GM12878 (cell line): Measurements from ENCODE around the gene AFMID. TPM values are rescaled to one million over a fixed set of nuclear protein-coding genes. Genes with fewer than 3 reads are reported as not detected.

ENCODE experiments used
- BCL11A ChIP-seq: IDR thresholded peaks from 2 replicates; pipeline ENCODE4 v1.6.1; 2011; ENCODE audit warnings: low read depth, low read length
- CHD1 ChIP-seq: IDR thresholded peaks from 2 replicates; pipeline ENCODE4 v1.6.1; 2012; ENCODE audit warnings: low read depth, low read length, improper control_type of control experiment
- CTCF ChIP-seq, 3 experiments: IDR thresholded peaks in 2 of 3; conservative IDR thresholded peaks in 1 of 3; 2 replicates each; pipeline ENCODE4 v1.5.1; 2011; ENCODE audit warnings: low read depth in 3 of 3, low read length in 3 of 3, mild to moderate bottlenecking in 3 of 3, control low read depth in 2 of 3, moderate library complexity in 2 of 3, inconsistent platforms in 1 of 3, mixed read lengths in 1 of 3; ENCODE audit not compliant: control insufficient read depth in 2 of 3, insufficient read depth in 1 of 3; ENCODE audit errors: extremely low read depth in 1 of 3
- DPF2 ChIP-seq: fragments of 450-650 bp; IDR thresholded peaks from 2 replicates; pipeline ENCODE4 v1.6.1; 2017; ENCODE audit warnings: mild to moderate bottlenecking
- IRF4 ChIP-seq: IDR thresholded peaks from 2 replicates; pipeline ENCODE4 v1.6.1; 2011; ENCODE audit warnings: low read depth, low read length
- KLF5 ChIP-seq: fragments of 450-650 bp; IDR thresholded peaks from 2 replicates; pipeline ENCODE4 v1.6.1; 2014; ENCODE audit warnings: mild to moderate bottlenecking; ENCODE audit not compliant: partially characterized antibody
- MEF2A ChIP-seq: IDR thresholded peaks from 2 replicates; pipeline ENCODE4 v1.6.1; 2011; ENCODE audit warnings: low read depth, mild to moderate bottlenecking, low read length, moderate library complexity; ENCODE audit not compliant: insufficient read depth
- MEF2B ChIP-seq: fragments of 450-650 bp; IDR thresholded peaks from 2 replicates; pipeline ENCODE4 v1.6.1; 2018; ENCODE audit warnings: mild to moderate bottlenecking, moderate library complexity; ENCODE audit not compliant: partially characterized antibody, poor library complexity, severe bottlenecking
- MXI1 ChIP-seq: fragments of 150-350 bp; IDR thresholded peaks from 2 replicates; pipeline ENCODE4 v1.6.1; 2011; ENCODE audit warnings: low read depth, mild to moderate bottlenecking, inconsistent platforms, low read length, improper control_type of control experiment
- NFYA ChIP-seq: IDR thresholded peaks from 2 replicates; pipeline ENCODE4 v1.6.1; 2011; ENCODE audit warnings: low read depth, mild to moderate bottlenecking, low read length, improper control_type of control experiment, borderline replicate concordance
- SMAD5 ChIP-seq: IDR thresholded peaks from 2 replicates; pipeline ENCODE4 v1.6.1; 2016; ENCODE audit warnings: antibody characterized with exemption, low read depth
- SPI1 ChIP-seq: IDR thresholded peaks from 2 replicates; pipeline ENCODE4 v1.6.1; 2011; ENCODE audit warnings: low read depth, mild to moderate bottlenecking, low read length, moderate library complexity, borderline replicate concordance; ENCODE audit not compliant: insufficient read depth
- SREBF1 ChIP-seq: IDR thresholded peaks from 2 replicates; pipeline ENCODE4 v1.6.1; 2012; ENCODE audit warnings: mild to moderate bottlenecking, low read length
- STAT3 ChIP-seq: IDR thresholded peaks from 2 replicates; pipeline ENCODE4 v1.6.1; 2011; ENCODE audit warnings: low read depth, low read length, improper control_type of control experiment
- TAF1 ChIP-seq: IDR thresholded peaks from 2 replicates; pipeline ENCODE4 v1.6.1; 2011; ENCODE audit warnings: mild to moderate bottlenecking, low read depth, low read length, borderline replicate concordance
- ZNF384 ChIP-seq: IDR thresholded peaks from 2 replicates; pipeline ENCODE4 v1.6.1; 2012; ENCODE audit warnings: low read depth, mild to moderate bottlenecking, low read length, improper control_type of control experiment, borderline replicate concordance
- ZSCAN29 ChIP-seq: fragments of 450-650 bp; IDR thresholded peaks from 2 replicates; pipeline ENCODE4 v1.6.1; 2017; ENCODE audit warnings: mild to moderate bottlenecking, moderate library complexity
- polyA plus RNA-seq, 11 experiments: library from polyadenylated mRNA; depleted of rRNA in 4 of 11; unstranded in 6 of 11; stranded (reverse) in 5 of 11; fragments of >200 nt; fragmentation: Nextera tagmentation in 4 of 11; fragmentation: Illumina TruSeq in 1 of 11; extraction: Ambion mirVana in 4 of 11; extraction: Trizol in 1 of 11; gene quantifications; 1 replicate in 1 of 11; 2 replicates in 10 of 11; pipeline versions ENCODE4 v1.2.1 to v1.2.3, GENCODE V29; 2011 to 2016; ENCODE audit warnings: inconsistent platforms in 2 of 11, missing spikeins in 2 of 11, low read depth in 1 of 11
- total RNA-seq, 4 experiments: library from RNA; depleted of rRNA in 3 of 4; stranded (reverse); fragments of >200 nt in 3 of 4; fragmentation: Illumina TruSeq in 1 of 4; extraction: Trizol in 1 of 4; gene quantifications; 2 replicates each; pipeline versions ENCODE4 v1.2.1 to v1.2.3, GENCODE V29; 2013 to 2021
- TF ChIP-seq, protein P1 (sequence below): fragments of 450-650 bp; IDR thresholded peaks from 2 replicates; pipeline ENCODE4 v1.6.1; 2018; ENCODE audit warnings: mild to moderate bottlenecking, low read depth, moderate library complexity; ENCODE audit not compliant: partially characterized antibody
- TF ChIP-seq, protein P2 (sequence below): fragments of 450-650 bp; IDR thresholded peaks from 2 replicates; pipeline ENCODE4 v1.6.1; 2016; ENCODE audit warnings: mild to moderate bottlenecking, moderate library complexity, borderline replicate concordance
- TF ChIP-seq, protein P3 (sequence below): fragments of 450-650 bp; IDR thresholded peaks from 2 replicates; pipeline ENCODE4 v1.6.1; 2016; ENCODE audit warnings: mild to moderate bottlenecking

The AFMID gene
- total and polyA plus RNA-seq, 10 of the 15 experiments (the other 5 are each of a cell fraction or from before 2014, with no cell fraction given), result 36.1 to 98.8 (median 51.6) TPM

DNA sequence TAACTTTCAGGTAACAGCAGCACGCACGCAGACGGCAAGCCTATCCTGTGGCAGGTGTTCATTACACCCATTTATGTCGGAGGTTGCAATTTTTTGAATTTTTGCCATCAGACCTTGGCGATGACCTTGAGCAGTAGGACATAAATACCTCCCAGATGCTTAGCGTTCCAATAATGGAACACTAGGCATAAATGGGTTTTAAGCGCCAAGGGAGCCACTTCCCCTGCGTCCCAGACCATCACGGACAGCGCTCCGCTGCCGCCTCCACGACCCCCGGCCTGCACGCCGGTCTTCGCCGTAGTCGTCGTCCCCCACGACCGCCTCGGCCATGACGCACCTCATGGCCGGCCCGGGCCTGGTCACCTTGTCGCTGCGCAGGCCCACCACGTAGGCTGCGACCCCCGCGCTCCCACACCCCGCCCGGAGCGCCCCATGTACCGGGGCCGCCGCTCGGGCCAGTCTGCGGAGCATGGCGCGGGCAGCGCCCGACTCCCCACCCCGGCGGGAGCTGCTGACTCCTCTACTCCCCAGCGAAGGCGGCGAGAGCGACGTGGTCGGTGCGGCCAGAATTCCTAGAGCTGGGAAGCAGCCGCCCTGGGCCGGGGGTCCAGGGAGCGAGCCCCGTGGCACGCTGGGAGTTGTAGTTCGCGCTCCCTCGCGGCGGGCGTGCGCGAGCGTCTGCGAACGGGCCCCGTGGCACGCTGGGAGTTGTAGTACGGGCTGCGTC, 66.9 kb downstream of the AFMID start (continued):
- TF ChIP-seq, protein P1, sequence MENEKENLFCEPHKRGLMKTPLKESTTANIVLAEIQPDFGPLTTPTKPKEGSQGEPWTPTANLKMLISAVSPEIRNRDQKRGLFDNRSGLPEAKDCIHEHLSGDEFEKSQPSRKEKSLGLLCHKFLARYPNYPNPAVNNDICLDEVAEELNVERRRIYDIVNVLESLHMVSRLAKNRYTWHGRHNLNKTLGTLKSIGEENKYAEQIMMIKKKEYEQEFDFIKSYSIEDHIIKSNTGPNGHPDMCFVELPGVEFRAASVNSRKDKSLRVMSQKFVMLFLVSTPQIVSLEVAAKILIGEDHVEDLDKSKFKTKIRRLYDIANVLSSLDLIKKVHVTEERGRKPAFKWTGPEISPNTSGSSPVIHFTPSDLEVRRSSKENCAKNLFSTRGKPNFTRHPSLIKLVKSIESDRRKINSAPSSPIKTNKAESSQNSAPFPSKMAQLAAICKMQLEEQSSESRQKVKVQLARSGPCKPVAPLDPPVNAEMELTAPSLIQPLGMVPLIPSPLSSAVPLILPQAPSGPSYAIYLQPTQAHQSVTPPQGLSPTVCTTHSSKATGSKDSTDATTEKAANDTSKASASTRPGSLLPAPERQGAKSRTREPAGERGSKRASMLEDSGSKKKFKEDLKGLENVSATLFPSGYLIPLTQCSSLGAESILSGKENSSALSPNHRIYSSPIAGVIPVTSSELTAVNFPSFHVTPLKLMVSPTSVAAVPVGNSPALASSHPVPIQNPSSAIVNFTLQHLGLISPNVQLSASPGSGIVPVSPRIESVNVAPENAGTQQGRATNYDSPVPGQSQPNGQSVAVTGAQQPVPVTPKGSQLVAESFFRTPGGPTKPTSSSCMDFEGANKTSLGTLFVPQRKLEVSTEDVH, result no peak
- TF ChIP-seq BCL11A, result no peak
- TF ChIP-seq MXI1, result no peak
- TF ChIP-seq MEF2B, result peak; percentile 51
- no peak for TF ChIP-seq MEF2A
- TF ChIP-seq, protein P2, sequence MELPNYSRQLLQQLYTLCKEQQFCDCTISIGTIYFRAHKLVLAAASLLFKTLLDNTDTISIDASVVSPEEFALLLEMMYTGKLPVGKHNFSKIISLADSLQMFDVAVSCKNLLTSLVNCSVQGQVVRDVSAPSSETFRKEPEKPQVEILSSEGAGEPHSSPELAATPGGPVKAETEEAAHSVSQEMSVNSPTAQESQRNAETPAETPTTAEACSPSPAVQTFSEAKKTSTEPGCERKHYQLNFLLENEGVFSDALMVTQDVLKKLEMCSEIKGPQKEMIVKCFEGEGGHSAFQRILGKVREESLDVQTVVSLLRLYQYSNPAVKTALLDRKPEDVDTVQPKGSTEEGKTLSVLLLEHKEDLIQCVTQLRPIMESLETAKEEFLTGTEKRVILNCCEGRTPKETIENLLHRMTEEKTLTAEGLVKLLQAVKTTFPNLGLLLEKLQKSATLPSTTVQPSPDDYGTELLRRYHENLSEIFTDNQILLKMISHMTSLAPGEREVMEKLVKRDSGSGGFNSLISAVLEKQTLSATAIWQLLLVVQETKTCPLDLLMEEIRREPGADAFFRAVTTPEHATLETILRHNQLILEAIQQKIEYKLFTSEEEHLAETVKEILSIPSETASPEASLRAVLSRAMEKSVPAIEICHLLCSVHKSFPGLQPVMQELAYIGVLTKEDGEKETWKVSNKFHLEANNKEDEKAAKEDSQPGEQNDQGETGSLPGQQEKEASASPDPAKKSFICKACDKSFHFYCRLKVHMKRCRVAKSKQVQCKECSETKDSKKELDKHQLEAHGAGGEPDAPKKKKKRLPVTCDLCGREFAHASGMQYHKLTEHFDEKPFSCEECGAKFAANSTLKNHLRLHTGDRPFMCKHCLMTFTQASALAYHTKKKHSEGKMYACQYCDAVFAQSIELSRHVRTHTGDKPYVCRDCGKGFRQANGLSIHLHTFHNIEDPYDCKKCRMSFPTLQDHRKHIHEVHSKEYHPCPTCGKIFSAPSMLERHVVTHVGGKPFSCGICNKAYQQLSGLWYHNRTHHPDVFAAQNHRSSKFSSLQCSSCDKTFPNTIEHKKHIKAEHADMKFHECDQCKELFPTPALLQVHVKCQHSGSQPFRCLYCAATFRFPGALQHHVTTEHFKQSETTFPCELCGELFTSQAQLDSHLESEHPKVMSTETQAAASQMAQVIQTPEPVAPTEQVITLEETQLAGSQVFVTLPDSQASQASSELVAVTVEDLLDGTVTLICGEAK, result no peak; the same call in 1 of the 2 replicates
- no peak for TF ChIP-seq IRF4
- no peak for TF ChIP-seq CHD1
- TF ChIP-seq SREBF1, result peak; percentile 82
- no peak for TF ChIP-seq ZNF384
- peak; percentile 54 for TF ChIP-seq KLF5
- no peak; the same call in none of the 2 replicates for TF ChIP-seq DPF2
- TF ChIP-seq TAF1, result no peak
- no peak for TF ChIP-seq STAT3
- no peak for TF ChIP-seq ZSCAN29
- TF ChIP-seq, protein P3, sequence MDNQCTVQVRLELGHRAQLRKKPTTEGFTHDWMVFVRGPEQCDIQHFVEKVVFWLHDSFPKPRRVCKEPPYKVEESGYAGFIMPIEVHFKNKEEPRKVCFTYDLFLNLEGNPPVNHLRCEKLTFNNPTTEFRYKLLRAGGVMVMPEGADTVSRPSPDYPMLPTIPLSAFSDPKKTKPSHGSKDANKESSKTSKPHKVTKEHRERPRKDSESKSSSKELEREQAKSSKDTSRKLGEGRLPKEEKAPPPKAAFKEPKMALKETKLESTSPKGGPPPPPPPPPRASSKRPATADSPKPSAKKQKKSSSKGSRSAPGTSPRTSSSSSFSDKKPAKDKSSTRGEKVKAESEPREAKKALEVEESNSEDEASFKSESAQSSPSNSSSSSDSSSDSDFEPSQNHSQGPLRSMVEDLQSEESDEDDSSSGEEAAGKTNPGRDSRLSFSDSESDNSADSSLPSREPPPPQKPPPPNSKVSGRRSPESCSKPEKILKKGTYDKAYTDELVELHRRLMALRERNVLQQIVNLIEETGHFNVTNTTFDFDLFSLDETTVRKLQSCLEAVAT, result no peak
- TF ChIP-seq SMAD5, result no peak
- TF ChIP-seq SPI1, result no peak
- TF ChIP-seq CTCF (IDR thresholded peaks at IDR 0.05 in 2 of 3, conservative IDR thresholded peaks at IDR 0.05 in 1 of 3; ENCODE audit: control insufficient read depth in 2 of 3, extremely low read depth in 1 of 3, insufficient read depth in 1 of 3, low read depth in 3 of 3, low read length in 3 of 3), result no peak
- no peak for TF ChIP-seq NFYA
